Natural killer cell (primary cell): ENCODE measurements around the gene AXIN2. TPM values are rescaled to one million over a fixed set of nuclear protein-coding genes. Genes with fewer than 3 reads are reported as not detected.

Source experiments
- ATAC-seq, 3 donors: fragments of 150-1000 bp in 2 of 3; fragments of 200-7000 bp in 1 of 3; cut with Tn5 transposase; 1 replicate in 1 of 3; 2 replicates in 2 of 3; pipeline ENCODE4 v1.10.0; 2021; ENCODE audit warnings: mild to moderate bottlenecking in 2 of 3, moderate library complexity in 2 of 3
- DNase-seq, 2 donors: peaks; one replicate each; pipeline versions ENCODE4 v3.0.0 to v3.0.0-alpha.2; 2013 to 2021; ENCODE audit warnings: mixed read lengths in 1 of 2
- H3K27ac ChIP-seq: one replicate; pipeline ENCODE4 v1.5.1; 2013; ENCODE audit warnings: mild to moderate bottlenecking, low read length
- H3K27me3 ChIP-seq: one replicate; pipeline ENCODE4 v1.6.1; 2013; ENCODE audit warnings: low read length; ENCODE audit not compliant: control insufficient read depth, insufficient read depth
- H3K36me3 ChIP-seq: one replicate; pipeline ENCODE4 v1.6.1; 2013; ENCODE audit warnings: low read length; ENCODE audit not compliant: control insufficient read depth, insufficient read depth
- H3K4me1 ChIP-seq: one replicate; pipeline ENCODE4 v1.6.1; 2013; ENCODE audit warnings: low read length; ENCODE audit not compliant: control insufficient read depth, insufficient read depth
- H3K4me3 ChIP-seq: one replicate; pipeline ENCODE4 v1.5.1; 2013; ENCODE audit warnings: low read length
- H3K9me3 ChIP-seq: one replicate; pipeline ENCODE4 v1.6.1; 2013; ENCODE audit warnings: low read length; ENCODE audit not compliant: control insufficient read depth, insufficient read depth
- H3K27ac Mint-ChIP-seq, 2 donors: one replicate each; pipeline ENCODE4 v1.8.0; 2022; ENCODE audit warnings: mild to moderate bottlenecking in 2 of 2, mixed read lengths in 2 of 2, moderate library complexity in 1 of 2
- H3K27me3 Mint-ChIP-seq, 2 donors: one replicate each; pipeline ENCODE4 v1.8.0; 2022; ENCODE audit warnings: low read depth in 2 of 2, mixed read lengths in 2 of 2
- H3K36me3 Mint-ChIP-seq: one replicate; pipeline ENCODE4 v1.8.0; 2022; ENCODE audit warnings: mixed read lengths
- H3K4me1 Mint-ChIP-seq, 2 donors: one replicate each; pipeline ENCODE4 v1.8.0; 2022; ENCODE audit warnings: mixed read lengths in 2 of 2
- H3K4me3 Mint-ChIP-seq: one replicate; pipeline ENCODE4 v1.8.0; 2022; ENCODE audit warnings: mild to moderate bottlenecking, moderate library complexity, mixed read lengths
- H3K9me3 Mint-ChIP-seq, 2 donors: one replicate each; pipeline ENCODE4 v1.8.0; 2022; ENCODE audit warnings: mixed read lengths in 2 of 2
- WGBS: methylation state at CpG from one replicate; pipeline ENCODE4 v1.1.7; 2013; ENCODE audit warnings: missing lambda C conversion rate; ENCODE audit not compliant: insufficient coverage; 5-methylcytosine and 5-hydroxymethylcytosine counted together
- intact Hi-C: fragments of 100-400 bp; cut with micrococcal nuclease; formaldehyde crosslinking; loops from one replicate; pipeline ENCODE4 v1.14.2; 2022
- total RNA-seq, 4 donors: library from RNA; stranded (reverse); fragments of 120-200 nt in 1 of 4; gene quantifications; one replicate each; pipeline versions ENCODE4 v1.2.3 to v1.2.4, GENCODE V29; 2013 to 2022
- TF ChIP-seq, protein P1 (sequence below): fragments of 200-600 bp; IDR thresholded peaks from one replicate; pipeline ENCODE4 v1.8.0; 2022; ENCODE audit warnings: antibody characterized with exemption

AXIN2 gene
- total RNA-seq, 3 donors from 2014 or later (not counting 1 experiment from before 2014, with no cell fraction given), result 1.3 to 4.1 (median 1.7) TPM

DNA sequence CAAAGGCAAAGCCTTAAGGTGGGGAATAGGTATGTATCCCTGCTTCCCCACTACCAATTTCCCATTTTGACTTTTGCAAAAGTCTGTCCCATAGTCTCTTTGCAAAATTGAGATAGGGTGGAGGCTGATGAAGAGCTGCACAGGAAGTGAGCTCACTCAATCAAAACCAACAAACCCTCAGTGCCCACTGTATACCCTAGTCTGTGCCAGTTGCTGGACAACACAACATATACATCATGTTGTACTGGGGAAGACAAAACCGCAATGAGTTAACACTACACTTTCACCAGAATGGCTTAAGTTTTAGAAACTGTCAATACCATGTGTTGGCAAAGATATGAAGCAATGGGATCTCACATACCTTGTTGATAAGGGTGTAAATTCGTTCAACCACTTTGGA lies 40.4 kb upstream of the AXIN2 start:
- TF ChIP-seq, protein P1, sequence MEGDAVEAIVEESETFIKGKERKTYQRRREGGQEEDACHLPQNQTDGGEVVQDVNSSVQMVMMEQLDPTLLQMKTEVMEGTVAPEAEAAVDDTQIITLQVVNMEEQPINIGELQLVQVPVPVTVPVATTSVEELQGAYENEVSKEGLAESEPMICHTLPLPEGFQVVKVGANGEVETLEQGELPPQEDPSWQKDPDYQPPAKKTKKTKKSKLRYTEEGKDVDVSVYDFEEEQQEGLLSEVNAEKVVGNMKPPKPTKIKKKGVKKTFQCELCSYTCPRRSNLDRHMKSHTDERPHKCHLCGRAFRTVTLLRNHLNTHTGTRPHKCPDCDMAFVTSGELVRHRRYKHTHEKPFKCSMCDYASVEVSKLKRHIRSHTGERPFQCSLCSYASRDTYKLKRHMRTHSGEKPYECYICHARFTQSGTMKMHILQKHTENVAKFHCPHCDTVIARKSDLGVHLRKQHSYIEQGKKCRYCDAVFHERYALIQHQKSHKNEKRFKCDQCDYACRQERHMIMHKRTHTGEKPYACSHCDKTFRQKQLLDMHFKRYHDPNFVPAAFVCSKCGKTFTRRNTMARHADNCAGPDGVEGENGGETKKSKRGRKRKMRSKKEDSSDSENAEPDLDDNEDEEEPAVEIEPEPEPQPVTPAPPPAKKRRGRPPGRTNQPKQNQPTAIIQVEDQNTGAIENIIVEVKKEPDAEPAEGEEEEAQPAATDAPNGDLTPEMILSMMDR, result no peak

DNA sequence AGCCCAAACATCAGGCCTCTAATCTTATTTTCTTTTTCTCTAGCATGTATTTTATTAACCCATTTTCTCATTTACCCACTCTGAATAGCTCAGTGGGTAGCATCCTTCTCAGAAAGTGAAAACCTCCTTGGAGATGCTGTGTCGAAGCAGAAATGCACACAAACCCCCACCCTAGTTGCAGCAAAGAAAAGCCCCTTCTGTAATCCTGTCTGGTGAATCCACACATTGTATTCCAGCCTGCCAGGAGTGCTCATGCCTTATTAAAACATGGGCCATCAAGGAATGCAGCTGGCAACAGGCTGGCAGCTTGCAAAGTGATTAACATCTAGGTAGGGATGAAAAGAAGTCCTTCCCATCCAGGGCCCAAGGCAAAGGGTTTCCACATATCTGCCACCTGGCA lies 39.7 kb upstream of the AXIN2 start:
- no peak overlapping the region for H3K4me3 ChIP-seq
- H3K9me3 ChIP-seq, result no peaks in the 10 kb centered on the region
- TF ChIP-seq, protein P1, result no peak
- no peak overlapping the region for H3K27ac ChIP-seq
- no peaks in the 10 kb centered on the region for H3K4me1 ChIP-seq
- intact Hi-C loops, result no loop called here
- Mint-ChIP-seq H3K36me3 (no peaks in the 10 kb centered on the region), H3K4me1 (no peaks in the 10 kb centered on the region), H3K27me3 (peaks cover 8 to 16% of the 10 kb centered on the region in 2 donors), H3K4me3 (no peak overlapping the region), H3K27ac (no peak overlapping the region), H3K9me3 (no peaks in the 10 kb centered on the region)
- ATAC-seq (no peak), DNase-seq (no peak)
- H3K27me3 ChIP-seq, result no peaks in the 10 kb centered on the region
- WGBS, result 74% methylated on average over 1 of the region's 1 CpG
- no peaks in the 10 kb centered on the region for H3K36me3 ChIP-seq

More for the DNA sequence above, 40.4 kb upstream of the AXIN2 start:
- intact Hi-C loops, result no loop called here
- no peak overlapping the region for H3K4me3 ChIP-seq
- no peaks in the 10 kb centered on the region for H3K4me1 ChIP-seq
- no peak overlapping the region for H3K4me3 Mint-ChIP-seq
- no peaks in the 10 kb centered on the region for H3K9me3 ChIP-seq
- no peaks in the 10 kb centered on the region for H3K9me3 Mint-ChIP-seq
- no peak for DNase-seq
- no peak for ATAC-seq
- H3K36me3 Mint-ChIP-seq, result no peaks in the 10 kb centered on the region
- no peaks in the 10 kb centered on the region for H3K27me3 ChIP-seq
- no peak overlapping the region for H3K27ac Mint-ChIP-seq
- H3K27me3 Mint-ChIP-seq, result peaks cover 14 to 16% of the 10 kb centered on the region in 2 donors
- no peaks in the 10 kb centered on the region for H3K4me1 Mint-ChIP-seq
- H3K27ac ChIP-seq, result no peak overlapping the region
- WGBS, result 88% methylated on average over 1 of the region's 2 CpGs
- H3K36me3 ChIP-seq, result no peaks in the 10 kb centered on the region

DNA sequence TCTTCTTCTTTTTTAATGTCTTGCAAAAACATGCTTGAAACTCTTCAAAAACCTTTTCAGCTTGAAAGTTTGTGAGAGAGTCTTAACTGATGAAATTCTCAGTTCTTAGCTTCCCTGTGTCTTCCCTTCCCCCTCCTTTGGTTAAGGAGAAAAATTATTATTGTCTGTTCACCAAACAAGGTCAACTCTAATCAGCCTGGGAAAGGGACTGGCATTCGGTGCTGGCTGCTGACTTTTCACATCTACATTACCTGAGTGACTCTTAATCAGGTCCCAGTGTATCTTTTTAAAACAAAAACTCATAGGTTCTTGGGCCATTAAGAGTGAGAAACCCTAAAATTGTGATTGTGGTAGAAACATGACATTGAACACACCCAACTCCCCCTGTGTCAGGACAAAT lies 39.1 kb upstream of the AXIN2 start:
- H3K36me3 ChIP-seq, result no peaks in the 10 kb centered on the region
- Mint-ChIP-seq H3K4me1 (no peaks in the 10 kb centered on the region), H3K27me3 (peaks cover 8 to 16% of the 10 kb centered on the region in 2 donors), H3K27ac (no peak overlapping the region), H3K9me3 (no peaks in the 10 kb centered on the region), H3K36me3 (no peaks in the 10 kb centered on the region), H3K4me3 (no peak overlapping the region)
- no peaks in the 10 kb centered on the region for H3K4me1 ChIP-seq
- no peak for DNase-seq
- intact Hi-C loops, result no loop called here
- H3K27ac ChIP-seq, result no peak overlapping the region
- H3K9me3 ChIP-seq, result no peaks in the 10 kb centered on the region
- TF ChIP-seq, protein P1, result no peak
- no peak for ATAC-seq
- 100% methylated on average over 1 of the region's 1 CpG for whole genome bisulfite sequencing
- no peaks in the 10 kb centered on the region for H3K27me3 ChIP-seq
- no peak overlapping the region for H3K4me3 ChIP-seq

DNA sequence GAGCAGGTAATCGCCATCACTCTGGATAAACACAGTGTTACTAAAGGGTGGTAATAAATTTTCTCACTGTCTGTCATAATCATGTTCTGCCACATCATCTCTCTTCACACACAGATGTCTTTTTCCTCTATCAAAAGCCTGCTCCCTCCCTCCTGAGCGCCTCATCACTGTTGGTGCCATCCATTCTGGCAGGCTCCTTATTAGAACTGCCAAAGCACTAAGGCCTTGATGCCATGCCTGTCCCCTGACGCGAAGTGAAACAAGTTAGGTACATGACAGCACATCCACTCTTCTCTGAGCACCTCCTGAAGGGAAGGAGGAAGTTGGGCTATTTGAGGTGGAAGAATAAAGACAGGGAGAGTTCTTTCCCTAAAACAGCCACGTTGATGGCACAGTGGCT lies 38.2 kb upstream of the AXIN2 start:
- Mint-ChIP-seq H3K36me3 (no peaks in the 10 kb centered on the region), H3K4me3 (no peak overlapping the region), H3K4me1 (no peaks in the 10 kb centered on the region), H3K27me3 (peaks cover 8 to 19% of the 10 kb centered on the region in 2 donors), H3K27ac (no peak overlapping the region), H3K9me3 (no peaks in the 10 kb centered on the region)
- Histone ChIP-seq H3K4me3 (no peak overlapping the region), H3K4me1 (no peaks in the 10 kb centered on the region), H3K9me3 (no peaks in the 10 kb centered on the region), H3K27me3 (no peaks in the 10 kb centered on the region), H3K27ac (no peak overlapping the region), H3K36me3 (no peaks in the 10 kb centered on the region)
- WGBS, result 73% methylated on average over 3 of the region's 5 CpGs
- TF ChIP-seq, protein P1, result no peak
- intact Hi-C loops, result no loop called here
- DNase-seq (no peak), ATAC-seq (no peak)
